Sigmoid colon (tissue), 4 donors: Measurements from ENCODE around the gene RAD9A.

ENCODE experiments used
- EP300 ChIP-seq, 4 donors: sonication (generic); formaldehyde crosslinking; IDR thresholded peaks; one replicate each; pipeline ENCODE4 v1.6.1; 2017; ENCODE audit warnings: antibody characterized with exemption in 4 of 4
- POLR2A ChIP-seq, 2 donors: fragments of 450-650 bp; IDR thresholded peaks; one replicate each; pipeline ENCODE4 v1.6.1; 2016; ENCODE audit warnings: antibody characterized with exemption in 2 of 2, mild to moderate bottlenecking in 2 of 2, moderate library complexity in 2 of 2
- POLR2AphosphoS5 ChIP-seq, 4 donors: sonication (generic); formaldehyde crosslinking; IDR thresholded peaks; one replicate each; pipeline ENCODE4 v1.6.1; 2017; ENCODE audit warnings: antibody characterized with exemption in 4 of 4
- TF ChIP-seq, protein P1 (sequence below), 4 experiments: fragments of 450-650 bp in 3 of 4; fragments of 200-600 bp in 1 of 4; IDR thresholded peaks; one replicate each; pipeline ENCODE4 v1.5.1; 2016 to 2019; ENCODE audit warnings: antibody characterized with exemption in 4 of 4, mild to moderate bottlenecking in 3 of 4, moderate library complexity in 2 of 4

DNA sequence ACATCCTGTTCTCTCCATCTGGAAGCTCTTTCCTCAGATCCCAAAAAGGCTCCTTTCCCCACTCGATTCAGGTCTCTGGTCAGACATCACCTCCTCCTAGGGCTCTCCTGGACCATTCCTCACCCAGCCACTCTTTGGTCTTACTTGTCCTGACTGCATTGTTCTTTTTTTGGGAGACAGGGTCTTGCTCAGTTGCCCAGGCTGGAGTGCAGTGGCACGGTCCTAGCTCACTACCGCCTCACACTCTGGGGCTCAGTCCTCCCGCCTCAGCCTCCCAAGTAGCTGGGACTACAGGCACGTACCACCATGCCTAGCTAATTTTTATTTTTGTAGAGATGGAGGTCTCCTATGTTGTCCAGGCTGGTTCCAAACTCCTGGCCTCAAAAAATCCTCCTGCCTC, 53.7 kb downstream of the RAD9A start:
- TF ChIP-seq, protein P1, sequence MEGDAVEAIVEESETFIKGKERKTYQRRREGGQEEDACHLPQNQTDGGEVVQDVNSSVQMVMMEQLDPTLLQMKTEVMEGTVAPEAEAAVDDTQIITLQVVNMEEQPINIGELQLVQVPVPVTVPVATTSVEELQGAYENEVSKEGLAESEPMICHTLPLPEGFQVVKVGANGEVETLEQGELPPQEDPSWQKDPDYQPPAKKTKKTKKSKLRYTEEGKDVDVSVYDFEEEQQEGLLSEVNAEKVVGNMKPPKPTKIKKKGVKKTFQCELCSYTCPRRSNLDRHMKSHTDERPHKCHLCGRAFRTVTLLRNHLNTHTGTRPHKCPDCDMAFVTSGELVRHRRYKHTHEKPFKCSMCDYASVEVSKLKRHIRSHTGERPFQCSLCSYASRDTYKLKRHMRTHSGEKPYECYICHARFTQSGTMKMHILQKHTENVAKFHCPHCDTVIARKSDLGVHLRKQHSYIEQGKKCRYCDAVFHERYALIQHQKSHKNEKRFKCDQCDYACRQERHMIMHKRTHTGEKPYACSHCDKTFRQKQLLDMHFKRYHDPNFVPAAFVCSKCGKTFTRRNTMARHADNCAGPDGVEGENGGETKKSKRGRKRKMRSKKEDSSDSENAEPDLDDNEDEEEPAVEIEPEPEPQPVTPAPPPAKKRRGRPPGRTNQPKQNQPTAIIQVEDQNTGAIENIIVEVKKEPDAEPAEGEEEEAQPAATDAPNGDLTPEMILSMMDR (IDR thresholded peaks at IDR 0.05): no peak
- TF ChIP-seq POLR2A (IDR thresholded peaks at IDR 0.05): no peak
- no peak for TF ChIP-seq EP300 (IDR thresholded peaks at IDR 0.05)
- no peak for TF ChIP-seq POLR2AphosphoS5 (IDR thresholded peaks at IDR 0.05)
